Measurements from ENCODE around the gene CSNK1A1L. TPM values are rescaled to one million over a fixed set of nuclear protein-coding genes. Genes with fewer than 3 reads are reported as not detected.

The CSNK1A1L gene
- total RNA-seq, 1 experiment from 2014 or later: not detected

- ATAC-seq: no peak
- intact Hi-C loops (cut with micrococcal nuclease; ENCODE audit: unreplicated experiment) (no loop called here), in situ Hi-C loops (cut with HindIII; ENCODE audit: low pct_unique_long_range_greater_than_20kb, low sequenced_read_pairs) (no loop called here)
- ChIA-PET POLR2A (no interaction called here), CTCF (no interaction called here)
- no TSS peak for BruUV-seq (replicated peaks)
- H3K4me1 ChIP-seq (ENCODE audit: control insufficient read depth, insufficient read depth, low read length): no peaks in the 10 kb centered on the region
- no peaks in the 10 kb centered on the region for H3K36me3 ChIP-seq (ENCODE audit: control insufficient read depth, insufficient read depth, low read length)
- no peaks in the 10 kb centered on the region for H3K27me3 ChIP-seq (ENCODE audit: control insufficient read depth, insufficient read depth, low read length)
- H3K9me3 ChIP-seq (ENCODE audit: control insufficient read depth, insufficient read depth, low read depth, low read length): no peaks in the 10 kb centered on the region
- H3K4me3 ChIP-seq (ENCODE audit: low read depth in 2 of 2, low read length in 2 of 2): no peak overlapping the region
- no peak for DNase-seq (ENCODE audit: low read depth, low spot score)
- TF ChIP-seq, protein P1, sequence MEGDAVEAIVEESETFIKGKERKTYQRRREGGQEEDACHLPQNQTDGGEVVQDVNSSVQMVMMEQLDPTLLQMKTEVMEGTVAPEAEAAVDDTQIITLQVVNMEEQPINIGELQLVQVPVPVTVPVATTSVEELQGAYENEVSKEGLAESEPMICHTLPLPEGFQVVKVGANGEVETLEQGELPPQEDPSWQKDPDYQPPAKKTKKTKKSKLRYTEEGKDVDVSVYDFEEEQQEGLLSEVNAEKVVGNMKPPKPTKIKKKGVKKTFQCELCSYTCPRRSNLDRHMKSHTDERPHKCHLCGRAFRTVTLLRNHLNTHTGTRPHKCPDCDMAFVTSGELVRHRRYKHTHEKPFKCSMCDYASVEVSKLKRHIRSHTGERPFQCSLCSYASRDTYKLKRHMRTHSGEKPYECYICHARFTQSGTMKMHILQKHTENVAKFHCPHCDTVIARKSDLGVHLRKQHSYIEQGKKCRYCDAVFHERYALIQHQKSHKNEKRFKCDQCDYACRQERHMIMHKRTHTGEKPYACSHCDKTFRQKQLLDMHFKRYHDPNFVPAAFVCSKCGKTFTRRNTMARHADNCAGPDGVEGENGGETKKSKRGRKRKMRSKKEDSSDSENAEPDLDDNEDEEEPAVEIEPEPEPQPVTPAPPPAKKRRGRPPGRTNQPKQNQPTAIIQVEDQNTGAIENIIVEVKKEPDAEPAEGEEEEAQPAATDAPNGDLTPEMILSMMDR (IDR thresholded peaks at IDR 0.05): no peak
- no peak for TF ChIP-seq TCF7L2 (IDR thresholded peaks at IDR 0.05; ENCODE audit: low read depth, low read length)
- no peak for TF ChIP-seq POLR2AphosphoS5 (IDR thresholded peaks at IDR 0.05; ENCODE audit: low read depth, low read length)
- TF ChIP-seq SIN3A (IDR thresholded peaks at IDR 0.05; ENCODE audit: borderline replicate concordance, insufficient read depth, low read depth, low read length): no peak
- no peak for TF ChIP-seq REST (IDR thresholded peaks at IDR 0.05; ENCODE audit: insufficient read depth in 1 of 2, low read depth in 2 of 2, low read length in 1 of 2)
- H3K27ac ChIP-seq (ENCODE audit: low read length): no peak overlapping the region
These were observed 12.6 kb upstream of the CSNK1A1L start for GRCh38 chr13:37118016-37118415.

DNA sequence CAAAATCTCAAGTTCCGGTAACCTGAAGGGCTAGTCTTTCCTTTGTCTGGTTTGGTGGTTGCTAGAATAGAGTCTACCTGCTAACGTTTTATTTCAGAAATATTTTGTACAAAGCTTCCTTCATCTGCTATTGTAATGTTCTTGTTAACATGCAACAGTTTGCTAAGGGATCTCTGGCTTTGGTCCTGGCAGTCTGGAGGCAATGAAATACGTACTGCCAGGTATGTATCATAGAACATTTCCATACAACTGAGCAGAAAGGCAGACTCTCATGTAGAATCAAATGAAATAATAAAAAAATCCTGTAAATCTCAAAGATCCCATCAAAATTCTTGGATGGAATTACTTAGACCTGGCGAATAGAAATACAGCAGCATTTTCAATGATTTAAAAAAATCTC lies 8.8 kb upstream of the CSNK1A1L start:
- no peak for TF ChIP-seq POLR2AphosphoS5 (IDR thresholded peaks at IDR 0.05; ENCODE audit: low read depth, low read length)
- TF ChIP-seq SIN3A (IDR thresholded peaks at IDR 0.05; ENCODE audit: borderline replicate concordance, insufficient read depth, low read depth, low read length): no peak
- no peak for TF ChIP-seq REST (IDR thresholded peaks at IDR 0.05; ENCODE audit: insufficient read depth in 1 of 2, low read depth in 2 of 2, low read length in 1 of 2)
- TF ChIP-seq TCF7L2 (IDR thresholded peaks at IDR 0.05; ENCODE audit: low read depth, low read length): no peak
- TF ChIP-seq, protein P1 (IDR thresholded peaks at IDR 0.05): no peak
- no peaks in the 10 kb centered on the region for H3K27me3 ChIP-seq (ENCODE audit: control insufficient read depth, insufficient read depth, low read length)
- in situ Hi-C loops (cut with HindIII; ENCODE audit: low pct_unique_long_range_greater_than_20kb, low sequenced_read_pairs): no loop called here
- POLR2A ChIA-PET: no interaction called here
- intact Hi-C loops (cut with micrococcal nuclease; ENCODE audit: unreplicated experiment): no loop called here
- CTCF ChIA-PET: no interaction called here
- DNase-seq (ENCODE audit: low read depth, low spot score) (no peak), ATAC-seq (no peak)
- no TSS peak for BruUV-seq (replicated peaks)
- no peak overlapping the region for H3K27ac ChIP-seq (ENCODE audit: low read length)
- H3K4me1 ChIP-seq (ENCODE audit: control insufficient read depth, insufficient read depth, low read length): no peaks in the 10 kb centered on the region
- no peaks in the 10 kb centered on the region for H3K9me3 ChIP-seq (ENCODE audit: control insufficient read depth, insufficient read depth, low read depth, low read length)
- H3K36me3 ChIP-seq (ENCODE audit: control insufficient read depth, insufficient read depth, low read length): no peaks in the 10 kb centered on the region
- no peak overlapping the region for H3K4me3 ChIP-seq (ENCODE audit: low read depth in 2 of 2, low read length in 2 of 2)
